SW 1271 (cell line): ENCODE measurements around the gene MRPL50.

Source experiments
- DNase-seq, 2 experiments: peaks; one replicate each; lab custom pipeline; 2025; lab: John Stamatoyannopoulos, UW

Gene MRPL50

DNA sequence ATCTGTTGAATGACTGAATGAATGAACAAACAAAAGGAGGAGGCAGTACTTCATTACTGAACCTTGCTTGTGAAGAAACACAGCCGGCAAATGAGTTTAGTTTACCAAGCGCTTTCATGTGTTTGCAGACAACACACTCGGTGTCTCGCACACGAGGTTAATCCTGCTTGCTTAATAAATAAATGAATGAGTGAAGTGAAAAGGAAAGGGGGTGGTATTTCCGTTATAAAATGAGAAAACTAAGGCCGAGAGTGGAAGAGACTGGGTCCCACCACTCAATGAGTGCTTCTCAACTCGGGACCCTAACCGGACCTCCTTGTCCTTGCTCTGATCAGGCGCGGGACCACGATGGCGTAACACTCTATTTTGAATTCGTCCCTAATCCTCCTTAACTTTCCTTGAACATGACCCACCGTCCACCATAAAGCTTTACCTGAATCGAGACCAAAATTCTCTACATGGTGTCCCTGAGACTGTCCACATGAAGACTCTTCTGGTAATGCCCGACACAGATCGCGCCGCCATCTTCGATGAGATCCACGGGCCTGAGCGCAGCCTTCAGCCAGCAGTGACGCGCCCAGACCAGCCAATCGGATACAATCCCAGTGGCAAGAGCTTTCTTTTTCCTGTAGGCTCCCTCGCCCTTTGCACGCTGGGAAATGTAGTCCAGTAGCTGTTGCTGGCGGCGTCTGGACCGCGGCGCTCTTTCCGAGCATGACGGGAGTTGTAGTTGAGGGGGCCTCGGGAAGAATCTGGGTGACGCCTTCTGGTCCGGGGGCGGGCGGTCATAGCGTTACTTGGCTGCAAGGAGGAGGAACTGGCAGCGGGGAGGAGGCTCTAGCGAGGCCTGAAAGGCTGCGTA lies at the start of gene MRPL50, which contains the start of gene ZNF189:
MRPL50 (minus strand) TSS at position 551 of the 862 bp plus-strand sequence; CDS start at position 525, 26 bp downstream.
ZNF189 (plus strand) TSS at position 784 of the 862 bp plus-strand sequence. CDS start 306 bp downstream, outside the sequence.
- peak; percentile 98 to 99 for DNase-seq

DNA sequence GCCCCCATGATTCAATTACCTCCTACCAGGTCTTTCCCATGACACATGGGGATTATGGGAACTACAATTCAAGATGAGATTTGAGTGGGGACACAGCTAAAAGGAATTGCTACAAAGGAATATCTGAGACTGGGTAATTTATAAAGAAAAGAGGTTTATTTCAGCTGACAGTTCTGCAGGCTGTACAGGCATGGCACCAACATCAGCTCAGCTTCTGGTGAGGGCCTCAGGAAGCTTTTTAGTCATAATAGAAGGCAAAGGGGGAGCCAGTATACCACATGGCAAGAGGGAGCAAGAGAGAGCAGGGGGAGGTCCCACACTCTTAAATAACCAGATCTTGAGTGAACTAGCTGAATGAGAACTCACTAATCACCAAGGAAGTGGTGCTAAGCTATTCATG lies 48.3 kb upstream of the MRPL50 start:
- DNase-seq: no peak

DNA sequence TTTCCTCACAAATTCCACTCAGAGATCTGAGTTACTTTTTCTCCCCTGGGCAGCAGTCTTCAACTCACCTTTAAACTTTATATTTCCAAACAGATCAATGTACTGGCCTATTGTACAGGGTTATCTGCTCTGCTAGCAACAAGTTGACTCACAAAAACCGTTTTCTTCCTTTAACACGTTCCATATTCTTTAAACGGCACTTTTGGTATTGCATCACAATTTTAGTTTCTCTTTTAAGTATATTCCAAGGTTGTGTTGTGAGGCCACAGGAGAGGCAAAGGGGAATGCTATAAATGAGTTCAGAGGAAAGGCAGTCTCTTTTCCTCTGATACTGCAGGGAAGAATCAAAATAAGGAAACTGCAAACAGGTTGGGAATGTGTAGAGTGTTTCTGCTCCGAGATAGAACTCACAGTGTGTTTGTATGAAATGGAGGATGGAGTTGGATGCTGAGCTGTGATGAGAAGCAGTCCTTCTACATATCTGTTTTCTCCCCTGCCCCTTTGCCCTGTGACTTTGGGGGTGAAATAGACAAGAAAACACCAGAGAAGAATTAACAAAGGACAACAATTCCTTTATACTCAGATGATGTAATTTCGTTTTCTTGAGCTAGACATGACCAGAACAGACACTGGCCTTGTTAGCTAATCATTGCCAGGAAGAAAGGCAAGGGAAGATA lies 47.1 kb upstream of the MRPL50 start:
- no peak for DNase-seq

GRCh38 chr9:101443364-101443771 lies 45.0 kb upstream of the MRPL50 start:
- no peak for DNase-seq

DNA sequence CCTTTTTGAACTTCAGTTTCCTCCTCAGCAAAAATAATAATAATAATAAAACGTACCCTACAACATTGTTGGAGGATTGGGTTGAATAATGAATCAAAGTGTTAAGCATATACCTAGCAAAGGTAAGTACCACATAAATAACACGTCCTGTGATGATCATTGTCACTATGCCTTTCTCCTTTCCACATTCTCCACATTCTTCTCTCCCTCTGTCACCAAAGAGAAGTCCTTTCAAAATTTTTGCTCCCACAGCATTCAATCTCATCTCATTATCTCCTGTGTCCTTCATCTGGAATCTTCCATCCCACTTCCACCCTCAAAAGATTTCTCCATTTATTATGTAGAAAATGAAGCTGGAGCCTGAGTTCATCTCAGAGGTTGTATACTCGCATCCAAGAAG lies 44.3 kb upstream of the MRPL50 start:
- no peak for DNase-seq

- DNase-seq: no peak
Observed at GRCh38 chr9:101442318-101442717, 43.9 kb upstream of the MRPL50 start.

DNA sequence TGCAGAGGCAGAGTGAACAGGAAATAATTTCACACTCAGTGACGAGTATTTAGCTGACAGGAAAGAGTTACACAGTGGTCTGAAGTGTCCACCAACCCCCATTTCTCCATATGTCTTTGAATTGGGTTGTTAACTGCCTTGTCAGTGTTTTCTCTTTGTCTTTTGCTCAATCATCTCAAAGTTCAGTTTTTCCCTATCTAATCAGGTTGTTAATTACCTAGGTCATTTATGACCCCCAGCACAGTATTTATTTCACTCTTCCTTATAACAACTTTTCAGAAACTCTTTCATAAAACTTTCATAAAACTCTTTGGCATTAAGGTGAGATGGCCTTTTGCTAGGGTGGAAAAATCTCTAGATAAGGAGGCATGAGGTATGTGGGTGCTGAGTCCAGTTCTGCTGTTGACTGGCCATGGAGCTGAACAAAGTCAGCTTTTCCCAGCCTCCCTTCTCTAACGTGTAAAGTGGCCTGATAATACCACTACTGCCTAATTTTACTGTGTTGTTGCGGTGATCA lies 42.4 kb upstream of the MRPL50 start:
- no peak for DNase-seq

DNA sequence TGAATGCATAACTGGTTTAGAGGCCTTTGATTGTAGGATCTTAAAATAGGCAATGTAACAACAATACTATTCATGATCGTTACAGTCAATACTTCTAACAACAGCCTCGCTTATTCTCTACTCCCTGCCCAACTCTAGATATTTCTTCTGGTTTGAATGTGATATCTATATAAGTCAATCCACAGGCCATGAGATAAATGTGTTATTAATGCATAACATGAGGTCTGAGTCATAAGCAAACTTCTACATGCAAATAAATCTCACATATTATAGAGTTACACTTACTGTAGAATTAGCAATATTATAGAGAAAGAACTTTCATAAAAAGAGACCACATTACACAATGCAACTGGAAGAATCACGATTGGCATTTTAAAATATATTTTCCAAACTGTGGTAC lies 40.1 kb upstream of the MRPL50 start:
- DNase-seq: no peak

GRCh38 chr9:101437806-101438232 lies 39.4 kb upstream of the MRPL50 start:
- no peak for DNase-seq

GRCh38 chr9:101435601-101436079 lies 37.2 kb upstream of the MRPL50 start, which contains the start of gene ALDOB:
Gene ALDOB, minus strand, starts transcription at chr9:101435774. Its CDS starts 4,887 bp downstream, at chr9:101430887.
- DNase-seq: no peak

- no peak for DNase-seq
Observed at GRCh38 chr9:101434998-101435397, 36.6 kb upstream of the MRPL50 start.

GRCh38 chr9:101433229-101433628 lies 34.8 kb upstream of the MRPL50 start:
- no peak for DNase-seq

GRCh38 chr9:101432740-101433139 lies 34.3 kb upstream of the MRPL50 start:
- no peak for DNase-seq

- no peak for DNase-seq
Observed at GRCh38 chr9:101432171-101432570, 33.8 kb upstream of the MRPL50 start.

DNA sequence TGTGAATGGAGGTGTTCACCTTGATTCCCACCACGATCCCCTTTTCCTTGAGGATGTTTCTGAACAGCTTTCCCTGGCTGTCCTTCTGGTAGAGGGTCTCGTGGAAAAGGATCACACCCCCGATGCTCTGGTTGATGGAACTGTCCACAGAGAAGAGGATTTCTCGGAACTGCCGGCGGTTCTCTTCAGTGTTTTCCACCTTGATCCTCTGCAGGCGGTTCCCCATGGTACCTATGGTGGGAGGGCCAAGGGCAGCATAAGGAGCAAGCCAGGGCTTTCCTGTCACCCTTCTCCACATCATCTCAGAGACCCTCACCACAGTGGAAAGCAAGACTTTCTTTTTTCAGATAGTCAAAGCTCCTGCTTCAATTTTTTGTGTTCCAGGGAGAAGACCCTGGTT lies 31.3 kb upstream of the MRPL50 start:
- no peak for DNase-seq

GRCh38 chr9:101428909-101429308 lies 30.5 kb upstream of the MRPL50 start:
- DNase-seq: no peak

GRCh38 chr9:101427957-101428655 lies 29.7 kb upstream of the MRPL50 start:
- DNase-seq: no peak

DNA sequence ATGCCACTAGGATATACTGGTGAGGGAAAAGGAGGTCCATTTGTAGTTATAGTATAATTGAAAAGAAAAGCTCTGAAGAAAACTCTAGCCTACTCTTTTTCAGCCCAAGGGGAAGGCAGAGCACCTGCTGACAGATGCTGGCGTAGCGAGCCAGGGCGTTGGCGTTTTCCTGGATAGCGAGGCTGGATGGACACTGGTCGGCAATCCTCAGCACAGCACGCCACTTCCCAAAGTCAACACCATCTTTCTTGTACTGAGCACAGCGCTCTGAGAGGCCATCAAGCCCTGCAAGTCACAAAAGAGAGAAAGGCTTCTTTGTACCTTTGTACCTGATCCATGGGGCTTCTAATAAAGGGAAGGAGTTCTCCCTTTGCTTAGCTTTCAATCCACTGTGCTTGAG lies 28.9 kb upstream of the MRPL50 start:
- no peak for DNase-seq

GRCh38 chr9:101421653-101422065 lies 23.2 kb upstream of the MRPL50 start:
- no peak for DNase-seq

- DNase-seq: no peak
Observed at GRCh38 chr9:101419863-101420262, 21.4 kb upstream of the MRPL50 start.

DNA sequence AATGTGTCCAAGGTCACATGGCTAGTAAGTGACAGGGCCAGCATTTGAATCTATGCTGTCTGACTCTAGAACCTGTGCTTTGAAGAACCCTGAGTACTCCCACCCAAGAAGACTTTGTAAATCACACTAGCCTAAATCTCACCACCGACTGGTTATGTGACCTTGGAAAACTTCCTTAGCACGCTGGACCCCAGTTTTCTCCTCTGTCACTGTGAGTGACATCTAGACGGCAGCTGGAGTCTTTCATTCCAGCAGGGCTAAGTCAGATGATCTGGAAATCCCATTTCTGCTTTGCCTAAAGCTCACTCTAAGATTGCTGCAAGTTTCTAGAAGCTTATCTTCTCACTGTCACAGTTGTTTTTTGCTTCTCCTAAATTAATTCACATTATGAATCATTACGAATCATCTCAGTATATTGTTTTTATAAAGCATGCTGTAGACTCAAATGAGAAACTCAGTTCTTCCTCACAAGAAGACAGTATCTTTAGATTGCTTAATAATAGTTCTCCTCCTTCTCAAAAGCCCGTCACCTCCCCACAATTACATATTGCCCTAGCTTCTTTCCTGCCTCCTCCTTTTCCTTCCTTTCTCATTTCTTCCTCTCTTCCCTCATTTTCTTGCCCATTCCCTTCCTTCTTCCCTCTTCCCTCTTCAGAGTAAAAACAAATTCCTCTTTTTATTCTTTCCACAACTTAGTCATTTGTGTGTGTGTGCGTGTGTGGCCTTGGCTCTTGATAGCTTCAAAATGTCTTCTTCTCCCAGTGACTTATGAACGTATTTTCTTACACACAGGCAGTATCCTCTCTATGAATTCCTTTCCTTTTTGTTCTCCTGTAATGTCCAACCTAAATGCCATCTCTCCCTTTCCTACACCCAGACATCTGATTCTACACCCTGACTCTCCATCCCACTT lies 20.4 kb upstream of the MRPL50 start:
- DNase-seq: no peak
